HepG2 (cell line): Measurements from ENCODE around the gene ETS1. TPM values are rescaled to one million over a fixed set of nuclear protein-coding genes. Genes with fewer than 3 reads are reported as not detected.

ENCODE experiments used
- ATAC-seq: fragments of 200-7000 bp; cut with Tn5 transposase; 3 replicates; pipeline ENCODE4 v1.9.1; 2020; ENCODE audit warnings: mild to moderate bottlenecking, moderate library complexity
- BruUV-seq: library from RNA; stranded (reverse); fragments of 400-500 nt; replicated peaks from 2 replicates; lab custom pipeline; 2021; lab: Mats Ljungman, UMichigan
- CTCF ChIA-PET: fragments of 300-600 bp; formaldehyde crosslinking; extraction: SDS; loops from one replicate; lab custom pipeline; 2021; ENCODE audit warnings: low total read pairs, inconsistent platforms, low intra/inter-chr PET ratio; lab: Yijun Ruan, JAX
- POLR2A ChIA-PET: fragments of 350-600 bp; sonication (Branson Sonifier 250); formaldehyde crosslinking; loops from one replicate; lab custom pipeline; 2020; ENCODE audit warnings: antibody characterized with exemption, inconsistent platforms; lab: Yijun Ruan, JAX
- DNase-seq: peaks from one replicate; pipeline ENCODE4 v3.0.0-alpha.2; 2015; ENCODE audit warnings: low spot score
- FAIRE-seq: peaks from 3 replicates; lab custom pipeline; 2011; peaks lifted over from hg19 to GRCh38; lab: Jason Lieb, UNC
- H2AFZ ChIP-seq: one replicate; pipeline ENCODE4 v1.6.1; 2011; ENCODE audit warnings: low read length, inconsistent platforms
- H3K27ac ChIP-seq: fragments of 300-600 bp; 3 replicates; pipeline ENCODE4 v1.8.0; 2011; ENCODE audit warnings: mixed run types, mild to moderate bottlenecking, mixed read lengths, low read length, inconsistent platforms; ENCODE audit not compliant: insufficient read depth; ENCODE audit errors: extremely low read length
- H3K27me3 ChIP-seq, 2 experiments: fragments of 200-600 bp in 1 of 2; 2 replicates in 1 of 2; 3 replicates in 1 of 2; pipeline versions ENCODE4 v1.6.0 to v1.8.0; 2011; ENCODE audit warnings: low read length in 2 of 2, mild to moderate bottlenecking in 2 of 2, moderate library complexity in 2 of 2, inconsistent platforms in 1 of 2; ENCODE audit not compliant: insufficient read depth in 2 of 2, control insufficient read depth in 1 of 2
- H3K36me3 ChIP-seq, 2 experiments: fragments of 200-600 bp in 1 of 2; replicated peaks in 1 of 2; 2 replicates in 1 of 2; 3 replicates in 1 of 2; pipeline versions ENCODE4 v1.5.1 to v1.8.0; 2011; ENCODE audit warnings: low read length in 2 of 2, inconsistent platforms in 1 of 2; ENCODE audit not compliant: insufficient read depth in 2 of 2, control insufficient read depth in 1 of 2
- H3K4me1 ChIP-seq: 2 replicates; pipeline ENCODE4 v1.5.1; 2012; ENCODE audit warnings: low read length, inconsistent platforms; ENCODE audit not compliant: insufficient read depth
- H3K4me2 ChIP-seq: 2 replicates; pipeline ENCODE4 v1.6.0; 2011; ENCODE audit warnings: low read depth, low read length, inconsistent platforms
- H3K4me3 ChIP-seq, 3 experiments: fragments of 200-600 bp in 1 of 3; sonication (generic), shearing (Covaris generic) in 1 of 3; replicated peaks in 1 of 3; 2 replicates each; pipeline ENCODE4 v1.5.1; 2011 to 2016; ENCODE audit warnings: low read length in 3 of 3, inconsistent platforms in 2 of 3, low read depth in 2 of 3, mild to moderate bottlenecking in 2 of 3, control low read depth in 1 of 3, mixed read lengths in 1 of 3; ENCODE audit not compliant: insufficient read depth in 1 of 3
- H3K79me2 ChIP-seq: one replicate; pipeline ENCODE4 v1.6.1; 2011; ENCODE audit warnings: low read length, inconsistent platforms; ENCODE audit not compliant: insufficient read depth
- H3K9ac ChIP-seq: 2 replicates; pipeline ENCODE4 v1.6.0; 2011; ENCODE audit warnings: mild to moderate bottlenecking, low read depth, low read length, inconsistent platforms; ENCODE audit not compliant: insufficient read depth
- H3K9me3 ChIP-seq: 2 replicates; pipeline ENCODE4 v1.5.1; 2012; ENCODE audit warnings: mild to moderate bottlenecking, low read length
- H4K20me1 ChIP-seq: 2 replicates; pipeline ENCODE4 v1.6.0; 2011; ENCODE audit warnings: inconsistent platforms, mild to moderate bottlenecking, low read length, moderate library complexity; ENCODE audit not compliant: insufficient read depth
- KDM4B ChIP-seq: sonication (generic); formaldehyde crosslinking; IDR thresholded peaks from 2 replicates; pipeline ENCODE4 v1.4.0; 2020; ENCODE audit warnings: missing genetic modification reagents
- KLF11 ChIP-seq: IDR thresholded peaks from 2 replicates; pipeline ENCODE4 v1.6.1; 2016; ENCODE audit warnings: missing compliant biosample characterization
- KMT2A ChIP-seq: sonication (generic); formaldehyde crosslinking; IDR thresholded peaks from 2 replicates; pipeline ENCODE4 v1.4.0; 2020; ENCODE audit warnings: missing genetic modification reagents
- NFYC ChIP-seq: IDR thresholded peaks from 2 replicates; pipeline ENCODE4 v1.6.1; 2016; ENCODE audit warnings: missing genetic modification reagents, missing compliant biosample characterization
- PAWR ChIP-seq: sonication (generic); formaldehyde crosslinking; IDR thresholded peaks from 2 replicates; pipeline ENCODE4 v1.4.0; 2020; ENCODE audit warnings: missing genetic modification reagents, mild to moderate bottlenecking, borderline replicate concordance
- RBAK ChIP-seq: sonication (generic); formaldehyde crosslinking; IDR thresholded peaks from 2 replicates; pipeline ENCODE4 v1.5.1; 2020; ENCODE audit warnings: mild to moderate bottlenecking, missing genetic modification reagents
- REXO4 ChIP-seq: sonication (generic); formaldehyde crosslinking; IDR thresholded peaks from 2 replicates; pipeline ENCODE4 v1.8.0; 2022; ENCODE audit warnings: missing genetic modification reagents, mild to moderate bottlenecking, borderline replicate concordance
- TBX2 ChIP-seq: sonication (generic); formaldehyde crosslinking; IDR thresholded peaks from 2 replicates; pipeline ENCODE4 v1.5.0; 2020; ENCODE audit warnings: missing genetic modification reagents, mild to moderate bottlenecking, borderline replicate concordance
- ZBTB20 ChIP-seq: sonication (generic); formaldehyde crosslinking; IDR thresholded peaks from 2 replicates; pipeline ENCODE4 v1.8.1; 2023; ENCODE audit warnings: missing genetic modification reagents, low read depth, mild to moderate bottlenecking, borderline replicate concordance
- ZNF138 ChIP-seq: sonication (generic); formaldehyde crosslinking; IDR thresholded peaks from 2 replicates; pipeline ENCODE4 v1.5.0; 2020; ENCODE audit warnings: mild to moderate bottlenecking, low read depth, missing genetic modification reagents
- ZNF678 ChIP-seq: sonication (generic); formaldehyde crosslinking; IDR thresholded peaks from 2 replicates; pipeline ENCODE4 v1.4.0; 2020; ENCODE audit warnings: mild to moderate bottlenecking, missing genetic modification reagents
- ZNF761 ChIP-seq: sonication (generic); formaldehyde crosslinking; conservative IDR thresholded peaks from 2 replicates; pipeline ENCODE4 v1.4.0; 2020; ENCODE audit warnings: mild to moderate bottlenecking, missing genetic modification reagents
- ZNF781 ChIP-seq: sonication (generic); formaldehyde crosslinking; IDR thresholded peaks from 2 replicates; pipeline ENCODE4 v1.5.1; 2020; ENCODE audit warnings: borderline replicate concordance, mild to moderate bottlenecking, missing genetic modification reagents; ENCODE audit errors: not compliant biosample characterization
- ZNF878 ChIP-seq: sonication (generic); formaldehyde crosslinking; IDR thresholded peaks from 2 replicates; pipeline ENCODE4 v1.8.1; 2023; ENCODE audit warnings: mild to moderate bottlenecking, missing genetic modification reagents, moderate library complexity
- ZZZ3 ChIP-seq: sonication (generic); formaldehyde crosslinking; IDR thresholded peaks from 2 replicates; pipeline ENCODE4 v1.4.0; 2020; ENCODE audit warnings: missing genetic modification reagents, mild to moderate bottlenecking, borderline replicate concordance
- WGBS: methylation state at CpG from one replicate; pipeline ENCODE4 v1.1.6; 2017; ENCODE audit warnings: low lambda C conversion rate; 5-methylcytosine and 5-hydroxymethylcytosine counted together
- in situ Hi-C: cut with HindIII; loops from 2 replicates; pipeline ENCODE4 v1.10.0; 2017; ENCODE audit warnings: low pct_unique_long_range_greater_than_20kb; ENCODE audit not compliant: extremely low pct_ligation_motif_present
- intact Hi-C: fragments of 100-400 bp; cut with micrococcal nuclease; formaldehyde crosslinking; loops from one replicate; pipeline ENCODE4 v1.10.0; 2022; ENCODE audit not compliant: unreplicated experiment
- polyA plus RNA-seq, 8 experiments: library from polyadenylated mRNA; depleted of rRNA in 3 of 8; stranded (reverse) in 7 of 8; unstranded in 1 of 8; fragments of >200 nt; fragmentation: Illumina TruSeq in 4 of 8; extraction: Trizol in 4 of 8; gene quantifications; 2 replicates each; pipeline versions ENCODE4 v1.2.1 to v1.2.3, GENCODE V29; 2011 to 2016; ENCODE audit warnings: low read depth in 4 of 8, missing spikeins in 1 of 8, mixed read lengths in 1 of 8; ENCODE audit not compliant: insufficient read depth in 1 of 8
- total RNA-seq, 5 experiments: library from RNA; depleted of rRNA; stranded (reverse); fragments of >200 nt; fragmentation: Illumina TruSeq; extraction: Trizol; gene quantifications; 2 replicates each; pipeline ENCODE4 v1.2.3, GENCODE V29; 2016; ENCODE audit warnings: low read depth in 1 of 5
- TF ChIP-seq, protein P1 (sequence below): sonication (generic); formaldehyde crosslinking; IDR thresholded peaks from 2 replicates; pipeline ENCODE4 v1.5.1; 2020; ENCODE audit warnings: mild to moderate bottlenecking, missing genetic modification reagents, moderate library complexity

The ETS1 gene
- total and polyA plus RNA-seq, 2 of the 13 experiments (the other 11 are each of a cell fraction or from before 2014, with no cell fraction given): 0.18 to 0.34 TPM

DNA sequence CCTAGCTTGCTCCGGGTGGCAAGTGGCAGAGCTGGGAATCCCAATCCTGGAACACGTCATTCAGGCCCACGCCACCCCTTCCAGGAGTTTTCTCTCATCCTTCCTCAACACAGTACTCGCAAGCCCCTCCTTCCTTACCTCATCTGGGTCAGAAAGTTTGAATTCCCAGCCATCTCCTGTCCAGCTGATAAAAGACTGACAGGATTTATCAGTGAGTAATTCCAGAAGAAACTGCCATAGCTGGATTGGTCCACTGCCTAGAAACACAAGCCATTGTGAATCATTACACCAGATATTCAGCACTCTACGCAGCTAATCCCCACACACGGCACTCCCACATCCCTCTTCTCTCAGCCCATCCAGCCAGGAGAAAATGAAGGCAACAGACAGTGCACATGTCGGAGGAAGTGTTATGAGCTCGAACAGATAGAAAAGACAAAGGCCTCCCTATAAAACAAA lies 124.0 kb downstream of the ETS1 start:
- Histone ChIP-seq H3K27ac (no peak overlapping the region), H3K4me3 (no peak overlapping the region), H3K4me2 (no peak overlapping the region), H3K27me3 (no peaks in the 10 kb centered on the region), H3K36me3 (no peaks in the 10 kb centered on the region), H3K9ac (no peak overlapping the region), H3K79me2 (no peaks in the 10 kb centered on the region), H4K20me1 (no peaks in the 10 kb centered on the region), H2AFZ (no peak overlapping the region), H3K9me3 (no peaks in the 10 kb centered on the region), H3K4me1 (peaks cover 17% of the 10 kb centered on the region)
- intact Hi-C loops (no loop called here), in situ Hi-C loops (no loop called here)
- ChIA-PET CTCF (no interaction called here), POLR2A (no interaction called here)
- FAIRE-seq: no peak
- ATAC-seq: no peak
- no peak for DNase-seq
- 66% methylated on average over 8 of the region's 8 CpGs for WGBS
- TF ChIP-seq ZNF761 (CRISPR knock-in tag): no peak
- TF ChIP-seq, protein P1, sequence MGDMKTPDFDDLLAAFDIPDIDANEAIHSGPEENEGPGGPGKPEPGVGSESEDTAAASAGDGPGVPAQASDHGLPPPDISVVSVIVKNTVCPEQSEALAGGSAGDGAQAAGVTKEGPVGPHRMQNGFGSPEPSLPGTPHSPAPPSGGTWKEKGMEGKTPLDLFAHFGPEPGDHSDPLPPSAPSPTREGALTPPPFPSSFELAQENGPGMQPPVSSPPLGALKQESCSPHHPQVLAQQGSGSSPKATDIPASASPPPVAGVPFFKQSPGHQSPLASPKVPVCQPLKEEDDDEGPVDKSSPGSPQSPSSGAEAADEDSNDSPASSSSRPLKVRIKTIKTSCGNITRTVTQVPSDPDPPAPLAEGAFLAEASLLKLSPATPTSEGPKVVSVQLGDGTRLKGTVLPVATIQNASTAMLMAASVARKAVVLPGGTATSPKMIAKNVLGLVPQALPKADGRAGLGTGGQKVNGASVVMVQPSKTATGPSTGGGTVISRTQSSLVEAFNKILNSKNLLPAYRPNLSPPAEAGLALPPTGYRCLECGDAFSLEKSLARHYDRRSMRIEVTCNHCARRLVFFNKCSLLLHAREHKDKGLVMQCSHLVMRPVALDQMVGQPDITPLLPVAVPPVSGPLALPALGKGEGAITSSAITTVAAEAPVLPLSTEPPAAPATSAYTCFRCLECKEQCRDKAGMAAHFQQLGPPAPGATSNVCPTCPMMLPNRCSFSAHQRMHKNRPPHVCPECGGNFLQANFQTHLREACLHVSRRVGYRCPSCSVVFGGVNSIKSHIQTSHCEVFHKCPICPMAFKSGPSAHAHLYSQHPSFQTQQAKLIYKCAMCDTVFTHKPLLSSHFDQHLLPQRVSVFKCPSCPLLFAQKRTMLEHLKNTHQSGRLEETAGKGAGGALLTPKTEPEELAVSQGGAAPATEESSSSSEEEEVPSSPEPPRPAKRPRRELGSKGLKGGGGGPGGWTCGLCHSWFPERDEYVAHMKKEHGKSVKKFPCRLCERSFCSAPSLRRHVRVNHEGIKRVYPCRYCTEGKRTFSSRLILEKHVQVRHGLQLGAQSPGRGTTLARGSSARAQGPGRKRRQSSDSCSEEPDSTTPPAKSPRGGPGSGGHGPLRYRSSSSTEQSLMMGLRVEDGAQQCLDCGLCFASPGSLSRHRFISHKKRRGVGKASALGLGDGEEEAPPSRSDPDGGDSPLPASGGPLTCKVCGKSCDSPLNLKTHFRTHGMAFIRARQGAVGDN (CRISPR knock-in tag): no peak
- no peak for TF ChIP-seq ZBTB20 (CRISPR knock-in tag)
- TF ChIP-seq ZNF878: no peak
- TF ChIP-seq REXO4: no peak
- no peak for TF ChIP-seq NFYC (CRISPR knock-in tag)
- no peak for TF ChIP-seq ZNF678 (CRISPR knock-in tag)
- no peak for TF ChIP-seq KLF11 (CRISPR knock-in tag)
- TF ChIP-seq KDM4B (CRISPR knock-in tag): no peak
- TF ChIP-seq PAWR (CRISPR knock-in tag): no peak
- TF ChIP-seq ZNF138 (CRISPR knock-in tag): no peak
- no peak for TF ChIP-seq KMT2A
- TF ChIP-seq ZZZ3 (CRISPR knock-in tag): no peak
- TF ChIP-seq RBAK: no peak
- TF ChIP-seq TBX2: no peak
- no peak for TF ChIP-seq ZNF781
- BruUV-seq: no TSS peak
